Karpas-422 (cell line): ENCODE results near the gene WNT9B. TPM values are rescaled to one million over a fixed set of nuclear protein-coding genes. Genes with fewer than 3 reads are reported as not detected.

Experiments used
- DNase-seq: peaks from one replicate; pipeline ENCODE4 v3.0.0-alpha.2; 2015
- H2AFZ ChIP-seq: fragments of 200-600 bp; sonication (generic); 2 replicates; pipeline ENCODE4 v1.6.1; 2014; ENCODE audit warnings: antibody characterized with exemption, low read length, mixed read lengths
- H3K27ac ChIP-seq: fragments of 200-600 bp; sonication (generic); 2 replicates; pipeline ENCODE4 v1.5.1; 2014; ENCODE audit warnings: mild to moderate bottlenecking, low read length, moderate library complexity
- H3K27me3 ChIP-seq: fragments of 200-600 bp; sonication (generic); 2 replicates; pipeline ENCODE4 v1.6.1; 2014; ENCODE audit warnings: low read length, mixed read lengths
- H3K36me3 ChIP-seq: fragments of 200-600 bp; sonication (generic); 2 replicates; pipeline ENCODE4 v1.6.1; 2014; ENCODE audit warnings: low read length, mixed read lengths; ENCODE audit not compliant: insufficient read depth
- H3K4me1 ChIP-seq: fragments of 200-600 bp; sonication (generic); 2 replicates; pipeline ENCODE4 v1.6.1; 2014; ENCODE audit warnings: mild to moderate bottlenecking, low read length, mixed read lengths
- H3K4me2 ChIP-seq: fragments of 200-600 bp; sonication (generic); 2 replicates; pipeline ENCODE4 v1.6.1; 2014; ENCODE audit warnings: low read length, low read depth, mild to moderate bottlenecking; ENCODE audit not compliant: poor library complexity, severe bottlenecking
- H3K4me3 ChIP-seq: fragments of 200-600 bp; sonication (generic); 2 replicates; pipeline ENCODE4 v1.5.1; 2014; ENCODE audit warnings: mild to moderate bottlenecking, antibody characterized with exemption, low read length, mixed read lengths
- H3K79me2 ChIP-seq: fragments of 200-600 bp; sonication (generic); 2 replicates; pipeline ENCODE4 v1.6.1; 2014; ENCODE audit warnings: mild to moderate bottlenecking, low read length, mixed read lengths
- H3K9ac ChIP-seq: fragments of 200-600 bp; sonication (generic); 2 replicates; pipeline ENCODE4 v1.6.0; 2014; ENCODE audit warnings: low read length
- H3K9me2 ChIP-seq: fragments of 200-600 bp; sonication (generic), shearing (Covaris generic); replicated peaks from 2 replicates; pipeline ENCODE4 v1.6.0; 2014; ENCODE audit warnings: mild to moderate bottlenecking, low read length, moderate library complexity; ENCODE audit not compliant: insufficient read depth
- H3K9me3 ChIP-seq: fragments of 300-700, 200-600 bp; sonication (generic); 2 replicates; pipeline ENCODE4 v1.6.1; 2014; ENCODE audit warnings: low read length, mixed read lengths
- H4K20me1 ChIP-seq: fragments of 200-600 bp; sonication (generic); 2 replicates; pipeline ENCODE4 v1.6.1; 2014; ENCODE audit warnings: mild to moderate bottlenecking, antibody characterized with exemption, low read length, low read depth; ENCODE audit not compliant: insufficient read depth
- total RNA-seq: library from RNA; depleted of rRNA; stranded (reverse); fragments of >200 nt; shearing (Covaris generic); gene quantifications from 2 replicates; pipeline ENCODE4 v1.2.3, GENCODE V29; 2014; ENCODE audit warnings: low replicate concordance

Gene WNT9B
- total RNA-seq, 1 experiment from 2014 or later: not detected

GRCh38 chr17:46908068-46908737, 56.8 kb downstream of the WNT9B start:
- Histone ChIP-seq H3K4me3 (no peak overlapping the region), H3K79me2 (no peaks in the 10 kb centered on the region), H3K4me2 (no peak overlapping the region), H2AFZ (no peak overlapping the region), H4K20me1 (no peaks in the 10 kb centered on the region), H3K27me3 (no peaks in the 10 kb centered on the region), H3K4me1 (no peaks in the 10 kb centered on the region), H3K36me3 (no peaks in the 10 kb centered on the region), H3K9me2 (no peaks in the 10 kb centered on the region), H3K27ac (no peak overlapping the region), H3K9ac (no peak overlapping the region), H3K9me3 (no peaks in the 10 kb centered on the region)
- DNase-seq: no peak

DNA sequence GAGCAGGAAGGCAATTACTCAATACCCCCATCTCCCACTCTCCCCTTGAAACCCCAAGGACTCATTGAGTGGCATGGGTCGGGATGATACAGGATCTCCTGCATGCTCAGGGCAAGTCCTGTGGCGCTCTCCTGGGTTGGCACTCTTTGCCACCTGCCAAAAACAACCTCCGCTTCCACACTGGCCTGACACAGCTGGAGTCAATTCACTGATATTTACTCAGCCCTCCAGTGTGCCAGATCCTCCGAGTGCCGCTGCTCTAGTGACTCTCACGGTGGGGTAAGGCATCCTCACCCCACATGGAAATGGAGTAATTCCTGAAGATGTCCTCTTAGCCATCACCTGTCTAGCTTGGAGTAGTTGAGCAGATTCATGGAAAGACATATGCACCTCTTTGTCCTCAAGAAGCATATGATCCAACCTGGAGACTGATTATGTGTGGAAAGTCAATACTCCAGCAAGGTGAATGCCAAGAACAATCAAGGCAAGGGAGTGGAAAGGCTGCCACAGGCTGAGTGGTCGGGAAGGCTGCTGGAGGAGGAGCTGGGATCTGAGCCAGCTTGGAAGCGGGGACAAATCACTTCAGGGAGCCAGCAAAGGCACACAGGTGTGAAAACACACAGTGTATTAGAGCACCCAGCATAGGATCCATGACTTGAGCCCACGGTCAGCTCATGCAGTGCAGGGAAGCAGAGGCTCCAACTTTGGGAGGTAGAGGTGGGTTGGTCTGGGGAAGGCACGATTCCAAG, 59.0 kb downstream of the WNT9B start:
- H3K9ac ChIP-seq: no peak overlapping the region
- H3K4me1 ChIP-seq: no peaks in the 10 kb centered on the region
- no peaks in the 10 kb centered on the region for H3K9me2 ChIP-seq
- H3K9me3 ChIP-seq: no peaks in the 10 kb centered on the region
- H3K36me3 ChIP-seq: no peaks in the 10 kb centered on the region
- H3K27me3 ChIP-seq: no peaks in the 10 kb centered on the region
- H3K79me2 ChIP-seq: no peaks in the 10 kb centered on the region
- no peak overlapping the region for H3K4me3 ChIP-seq
- DNase-seq: no peak
- H3K4me2 ChIP-seq: no peak overlapping the region
- H2AFZ ChIP-seq: no peak overlapping the region
- no peaks in the 10 kb centered on the region for H4K20me1 ChIP-seq
- H3K27ac ChIP-seq: no peak overlapping the region

DNA sequence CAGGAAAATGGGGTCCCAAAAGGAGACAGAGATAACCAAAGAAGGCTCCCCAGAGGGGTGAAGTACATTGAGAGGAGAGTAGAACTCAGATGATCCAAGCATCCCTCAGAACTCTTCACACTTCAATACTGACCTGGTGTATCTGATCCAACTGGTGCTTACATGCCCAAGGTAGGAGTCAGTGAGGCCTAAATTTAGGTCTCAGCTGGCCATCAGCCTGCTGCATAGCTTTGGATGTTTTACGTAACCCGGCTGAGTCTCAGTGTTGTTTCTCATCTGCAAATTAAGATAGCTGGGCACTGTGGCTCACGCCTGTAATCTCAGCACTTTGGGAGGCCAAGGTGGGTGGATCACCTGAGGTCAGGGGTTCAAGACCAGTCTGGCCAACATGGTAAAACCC, 59.9 kb downstream of the WNT9B start:
- no peak overlapping the region for H3K4me2 ChIP-seq
- no peak for DNase-seq
- H3K27ac ChIP-seq: no peak overlapping the region
- H3K9ac ChIP-seq: no peak overlapping the region
- no peaks in the 10 kb centered on the region for H3K79me2 ChIP-seq
- H3K27me3 ChIP-seq: no peaks in the 10 kb centered on the region
- H3K4me3 ChIP-seq: no peak overlapping the region
- no peaks in the 10 kb centered on the region for H4K20me1 ChIP-seq
- no peaks in the 10 kb centered on the region for H3K9me2 ChIP-seq
- H3K9me3 ChIP-seq: no peaks in the 10 kb centered on the region
- H2AFZ ChIP-seq: no peak overlapping the region
- H3K4me1 ChIP-seq: no peaks in the 10 kb centered on the region
- H3K36me3 ChIP-seq: no peaks in the 10 kb centered on the region

DNA sequence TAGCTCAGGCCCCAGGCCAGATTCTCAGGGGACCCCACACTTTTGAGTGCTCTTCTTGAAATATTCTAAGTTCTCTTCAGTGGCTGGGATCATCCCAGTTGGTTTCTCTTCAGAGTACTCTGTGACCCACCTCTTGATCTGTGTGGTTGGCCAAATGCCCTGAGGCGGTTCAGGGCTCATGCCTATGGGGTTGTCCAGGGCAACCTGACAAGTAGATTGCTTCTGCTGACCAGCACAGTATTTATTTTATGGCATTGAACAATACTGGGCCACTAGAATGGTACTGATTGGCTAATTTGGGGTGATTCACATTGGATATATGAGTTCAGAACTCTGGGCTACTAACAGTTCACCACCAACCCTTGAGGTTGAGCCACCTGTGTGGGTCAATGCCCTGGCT, 64.2 kb downstream of the WNT9B start:
- Histone ChIP-seq H3K4me1 (no peaks in the 10 kb centered on the region), H3K4me2 (no peak overlapping the region), H2AFZ (no peak overlapping the region), H4K20me1 (no peaks in the 10 kb centered on the region), H3K9me2 (no peaks in the 10 kb centered on the region), H3K9ac (no peak overlapping the region), H3K9me3 (no peaks in the 10 kb centered on the region), H3K27ac (no peak overlapping the region), H3K4me3 (no peak overlapping the region), H3K27me3 (no peaks in the 10 kb centered on the region), H3K79me2 (no peaks in the 10 kb centered on the region), H3K36me3 (no peaks in the 10 kb centered on the region)
- no peak for DNase-seq

GRCh38 chr17:46916211-46916610, 64.8 kb downstream of the WNT9B start:
- Histone ChIP-seq H3K4me3 (no peak overlapping the region), H3K27ac (no peak overlapping the region), H3K9me2 (no peaks in the 10 kb centered on the region), H3K4me1 (no peaks in the 10 kb centered on the region), H3K36me3 (no peaks in the 10 kb centered on the region), H3K4me2 (no peak overlapping the region), H3K9me3 (no peaks in the 10 kb centered on the region), H3K9ac (no peak overlapping the region), H2AFZ (no peak overlapping the region), H3K27me3 (no peaks in the 10 kb centered on the region), H4K20me1 (no peaks in the 10 kb centered on the region), H3K79me2 (no peaks in the 10 kb centered on the region)
- no peak for DNase-seq

- no peak overlapping the region for H3K4me3 ChIP-seq
- no peaks in the 10 kb centered on the region for H3K36me3 ChIP-seq
- no peak overlapping the region for H3K9ac ChIP-seq
- no peaks in the 10 kb centered on the region for H3K79me2 ChIP-seq
- H3K4me2 ChIP-seq: no peak overlapping the region
- DNase-seq: no peak
- H3K9me3 ChIP-seq: no peaks in the 10 kb centered on the region
- no peaks in the 10 kb centered on the region for H3K9me2 ChIP-seq
- H3K4me1 ChIP-seq: no peaks in the 10 kb centered on the region
- no peaks in the 10 kb centered on the region for H4K20me1 ChIP-seq
- no peak overlapping the region for H2AFZ ChIP-seq
- H3K27ac ChIP-seq: no peak overlapping the region
- no peaks in the 10 kb centered on the region for H3K27me3 ChIP-seq
Observed at GRCh38 chr17:46916623-46917022, 65.2 kb downstream of the WNT9B start.

DNA sequence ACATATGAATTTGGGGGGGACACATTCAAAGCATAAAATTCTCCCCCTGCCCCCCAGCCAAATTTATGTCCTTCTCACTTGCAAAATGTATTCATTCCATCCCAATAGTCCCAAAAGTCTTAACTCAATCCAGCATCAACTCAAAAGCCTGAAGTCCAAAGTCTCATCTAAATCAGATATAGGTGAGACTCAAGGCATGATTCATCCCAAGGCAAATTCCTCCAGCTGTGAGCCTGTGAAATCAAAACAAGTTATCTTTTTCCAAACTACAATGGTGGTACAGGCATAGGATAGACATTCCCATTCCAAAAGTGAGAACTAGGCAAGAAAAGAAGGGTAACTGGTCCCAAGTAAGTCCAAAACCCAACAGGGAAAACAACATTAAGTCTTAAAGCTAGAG, 65.7 kb downstream of the WNT9B start:
- Histone ChIP-seq H3K4me2 (no peak overlapping the region), H3K9me3 (no peaks in the 10 kb centered on the region), H2AFZ (no peak overlapping the region), H3K36me3 (no peaks in the 10 kb centered on the region), H3K79me2 (no peaks in the 10 kb centered on the region), H3K27me3 (no peaks in the 10 kb centered on the region), H3K4me3 (no peak overlapping the region), H3K4me1 (no peaks in the 10 kb centered on the region), H4K20me1 (no peaks in the 10 kb centered on the region), H3K9ac (no peak overlapping the region), H3K27ac (no peak overlapping the region), H3K9me2 (no peaks in the 10 kb centered on the region)
- DNase-seq: no peak

DNA sequence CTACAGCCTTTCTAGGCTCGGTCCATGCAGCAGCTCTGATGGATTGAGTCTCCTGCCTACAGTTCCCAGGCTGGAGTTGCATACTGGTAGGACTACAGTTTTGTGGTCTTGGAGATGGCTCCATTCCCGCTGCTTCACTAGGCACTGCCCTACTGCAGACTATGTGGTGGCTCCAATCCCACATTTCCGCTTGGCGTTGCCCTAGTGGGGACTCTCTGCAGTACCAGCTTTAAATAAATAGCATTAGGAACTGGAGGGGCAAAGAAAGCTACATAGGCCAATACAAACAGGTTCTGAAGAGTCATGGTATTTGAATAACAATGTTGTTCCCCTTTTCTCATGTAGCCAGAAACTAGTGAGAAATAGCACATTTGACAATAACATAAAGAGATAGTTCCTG, 66.1 kb downstream of the WNT9B start:
- H3K27me3 ChIP-seq: no peaks in the 10 kb centered on the region
- no peaks in the 10 kb centered on the region for H3K9me2 ChIP-seq
- no peak overlapping the region for H3K4me2 ChIP-seq
- DNase-seq: no peak
- no peaks in the 10 kb centered on the region for H3K4me1 ChIP-seq
- H3K36me3 ChIP-seq: no peaks in the 10 kb centered on the region
- no peaks in the 10 kb centered on the region for H4K20me1 ChIP-seq
- no peaks in the 10 kb centered on the region for H3K9me3 ChIP-seq
- no peak overlapping the region for H3K9ac ChIP-seq
- H2AFZ ChIP-seq: no peak overlapping the region
- no peaks in the 10 kb centered on the region for H3K79me2 ChIP-seq
- no peak overlapping the region for H3K27ac ChIP-seq
- H3K4me3 ChIP-seq: no peak overlapping the region
